GM21619 (cell line): Measurements from ENCODE around the gene TPSD1.
"Not testable (repeated sequence)": the region's sequence is repeated elsewhere in the genome, so short reads cannot be mapped to it uniquely, and the experiment has no call there.

Experiments used
- ATAC-seq: cut with Tn5 transposase; IDR thresholded peaks from one replicate; pipeline ENCODE4 v1.9.1; 2021; ENCODE audit not compliant: unreplicated experiment

The TPSD1 gene

DNA sequence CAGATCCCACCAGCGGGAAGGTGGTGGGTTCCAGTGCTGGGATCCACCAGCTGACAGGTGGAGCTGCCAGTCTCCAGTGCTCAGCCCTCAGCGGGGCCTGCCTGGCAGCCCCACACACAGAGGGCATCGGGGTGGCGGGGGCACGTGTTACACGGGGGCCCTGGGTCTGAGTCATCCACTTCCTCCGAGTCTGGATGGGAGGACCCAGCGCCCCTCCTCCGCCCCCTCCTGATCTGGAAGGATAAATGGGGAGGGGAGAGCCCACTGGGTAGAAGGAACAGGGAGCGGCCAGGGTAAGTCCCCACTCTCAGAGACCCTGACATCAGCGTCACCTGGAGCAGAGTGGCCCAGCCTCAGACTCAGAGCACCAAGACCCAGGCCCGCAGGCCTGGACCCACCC, 15.4 kb upstream of the TPSD1 start, which contains the start of gene TPSAB1:
TPSAB1 (plus strand) TSS at position 270 of the 400 bp plus-strand sequence. CDS start 234 bp downstream, outside the sequence.
- not testable (repeated sequence) for ATAC-seq

DNA sequence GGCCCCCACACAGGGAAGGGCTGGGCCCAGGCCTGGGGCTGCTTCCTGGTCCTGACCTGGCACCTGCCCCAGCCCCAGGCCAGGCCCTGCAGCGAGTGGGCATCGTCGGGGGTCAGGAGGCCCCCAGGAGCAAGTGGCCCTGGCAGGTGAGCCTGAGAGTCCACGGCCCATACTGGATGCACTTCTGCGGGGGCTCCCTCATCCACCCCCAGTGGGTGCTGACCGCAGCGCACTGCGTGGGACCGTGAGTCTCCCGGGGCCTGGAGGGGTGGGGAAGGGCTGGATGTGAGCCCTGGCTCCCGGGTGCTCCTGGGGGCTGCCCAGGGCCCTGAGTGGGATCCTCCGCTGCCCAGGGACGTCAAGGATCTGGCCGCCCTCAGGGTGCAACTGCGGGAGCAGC, 14.8 kb upstream of the TPSD1 start:
- ATAC-seq: not testable (repeated sequence)

DNA sequence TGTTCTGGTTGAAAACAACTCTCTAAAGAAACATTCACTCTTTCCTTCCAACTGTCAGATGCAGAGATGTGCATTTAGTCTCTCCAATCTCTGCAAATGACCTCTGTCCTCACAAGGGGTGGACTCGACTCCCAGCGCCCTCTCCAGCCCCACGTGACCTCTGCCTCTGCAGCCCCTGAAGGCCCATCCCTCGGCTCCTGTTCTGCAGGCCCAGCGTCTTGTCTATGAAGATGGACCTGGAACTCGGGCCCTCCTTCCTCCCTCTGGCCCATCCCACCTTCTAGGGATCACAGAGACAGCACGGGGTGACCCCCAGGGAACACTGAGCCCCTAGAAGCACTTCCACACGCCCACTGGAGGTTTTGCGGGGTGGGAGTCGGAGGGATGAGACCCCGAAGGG, 12.5 kb upstream of the TPSD1 start:
- not testable (repeated sequence) for ATAC-seq

DNA sequence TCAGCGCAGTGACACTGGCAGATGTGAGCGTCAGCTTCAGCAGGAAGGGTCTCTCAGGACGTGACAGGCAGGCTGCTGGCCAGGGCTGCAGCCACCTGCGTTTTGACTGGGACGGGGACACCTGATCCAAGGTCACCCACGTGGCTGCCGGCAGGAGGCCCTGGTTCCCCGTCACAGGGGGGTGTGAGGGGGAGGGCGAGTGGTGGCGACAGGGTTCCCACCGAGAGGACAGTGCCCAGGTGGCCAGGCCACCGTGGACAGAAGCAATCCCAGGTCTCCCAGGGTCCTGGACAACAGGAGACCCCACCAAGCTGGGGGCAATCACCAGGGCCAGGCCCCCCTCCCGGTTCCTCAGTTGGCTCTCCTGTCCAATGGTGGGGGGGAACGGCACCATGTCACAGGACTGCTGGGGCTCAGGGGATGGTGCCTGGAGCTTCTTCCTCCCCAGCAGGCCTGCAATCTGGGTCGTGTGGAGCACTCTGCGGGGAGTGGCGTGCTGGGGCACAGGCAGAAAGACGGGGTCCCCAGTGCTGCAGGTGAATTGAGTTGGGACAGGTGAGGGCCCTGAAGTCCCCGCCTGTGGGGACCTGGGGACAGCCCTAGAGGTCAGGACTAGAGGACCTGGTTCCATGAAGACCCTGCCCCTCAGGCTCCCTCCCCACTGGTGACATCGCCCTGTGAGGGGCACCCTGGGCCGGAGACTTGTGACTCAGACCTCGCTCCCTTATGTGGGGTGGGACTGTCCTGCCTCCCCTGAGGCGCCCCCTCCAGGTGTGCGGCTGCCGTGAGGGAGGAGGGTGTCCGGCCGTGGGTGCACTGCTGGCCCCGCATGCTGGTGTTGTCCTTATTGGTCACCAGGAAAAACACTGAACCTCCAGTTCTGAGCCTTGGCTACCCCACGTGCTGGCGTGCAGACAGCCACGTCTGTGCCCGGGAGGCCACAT, 11.7 kb upstream of the TPSD1 start:
- ATAC-seq: not testable (repeated sequence)

DNA sequence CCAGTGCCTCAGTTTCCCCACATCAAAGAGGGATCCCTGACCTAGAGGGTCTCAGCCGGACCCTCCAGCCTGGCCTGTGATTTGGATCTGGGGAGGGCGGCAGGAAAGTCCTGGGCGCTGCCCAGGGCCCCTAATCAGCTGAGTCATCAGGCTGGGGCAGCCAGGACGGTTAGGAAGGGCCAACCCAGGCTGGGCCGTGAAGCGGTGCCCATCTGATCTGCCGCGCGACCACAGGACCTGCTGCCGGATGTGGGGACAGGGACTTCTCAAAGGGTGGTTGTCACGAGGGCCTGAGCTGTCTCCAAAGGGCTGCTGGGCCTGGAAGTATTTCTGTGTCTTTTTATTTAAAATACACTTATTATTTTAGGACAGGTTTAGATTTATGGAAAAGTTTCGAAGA, 11.0 kb upstream of the TPSD1 start:
- no peak for ATAC-seq

DNA sequence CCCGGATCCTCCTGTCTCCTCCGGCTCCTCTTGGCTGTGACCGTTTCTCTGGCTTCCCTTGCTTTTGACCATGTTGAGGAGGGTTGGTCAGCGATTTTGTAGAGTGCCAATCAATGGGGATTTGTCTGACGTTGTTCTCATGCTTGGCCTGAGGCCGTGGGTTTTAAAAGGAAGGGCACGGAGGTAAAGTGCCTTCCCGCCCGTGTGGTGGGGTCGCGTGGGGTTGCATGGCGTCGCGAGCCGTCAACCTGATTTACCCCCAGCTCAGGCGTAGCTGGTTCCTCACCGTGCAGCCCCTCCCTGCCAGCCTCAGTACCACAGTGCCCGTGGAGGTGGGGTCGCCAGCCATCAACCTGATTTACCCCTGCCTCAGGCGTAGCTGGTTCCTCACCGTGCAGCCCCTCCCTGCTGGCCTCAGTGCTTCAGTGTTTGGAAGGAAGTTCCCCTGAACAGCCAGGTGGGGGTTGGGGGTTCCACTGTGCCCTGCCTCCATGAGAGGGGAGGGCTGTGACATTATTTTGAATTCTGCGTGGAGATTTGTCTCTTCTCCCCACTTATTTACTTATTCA, 10.3 kb upstream of the TPSD1 start:
- no peak for ATAC-seq

DNA sequence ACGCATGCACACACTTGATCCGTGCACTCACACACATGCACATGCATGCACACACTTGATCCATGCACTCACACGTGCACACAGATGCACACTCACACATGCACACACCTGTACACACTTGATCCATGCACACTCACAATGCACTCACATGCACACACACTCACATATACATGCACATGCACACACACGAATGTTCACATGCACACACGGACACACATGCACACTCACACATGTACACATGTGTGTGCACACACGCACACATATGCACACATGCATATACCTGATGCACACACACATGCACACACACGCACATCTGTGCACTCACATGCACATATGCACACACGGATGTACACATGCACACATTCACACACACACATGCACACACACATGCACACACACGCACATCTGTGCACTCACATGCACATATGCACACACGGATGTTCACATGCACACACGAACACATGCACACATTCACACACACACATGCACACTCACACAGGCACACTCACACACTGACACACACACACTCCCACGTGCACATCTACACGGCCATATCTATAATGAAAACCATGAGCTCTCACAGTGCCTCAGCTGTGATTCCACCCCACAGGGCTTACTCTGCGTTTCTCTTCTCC, 7.8 kb upstream of the TPSD1 start:
- ATAC-seq: not testable (repeated sequence)

DNA sequence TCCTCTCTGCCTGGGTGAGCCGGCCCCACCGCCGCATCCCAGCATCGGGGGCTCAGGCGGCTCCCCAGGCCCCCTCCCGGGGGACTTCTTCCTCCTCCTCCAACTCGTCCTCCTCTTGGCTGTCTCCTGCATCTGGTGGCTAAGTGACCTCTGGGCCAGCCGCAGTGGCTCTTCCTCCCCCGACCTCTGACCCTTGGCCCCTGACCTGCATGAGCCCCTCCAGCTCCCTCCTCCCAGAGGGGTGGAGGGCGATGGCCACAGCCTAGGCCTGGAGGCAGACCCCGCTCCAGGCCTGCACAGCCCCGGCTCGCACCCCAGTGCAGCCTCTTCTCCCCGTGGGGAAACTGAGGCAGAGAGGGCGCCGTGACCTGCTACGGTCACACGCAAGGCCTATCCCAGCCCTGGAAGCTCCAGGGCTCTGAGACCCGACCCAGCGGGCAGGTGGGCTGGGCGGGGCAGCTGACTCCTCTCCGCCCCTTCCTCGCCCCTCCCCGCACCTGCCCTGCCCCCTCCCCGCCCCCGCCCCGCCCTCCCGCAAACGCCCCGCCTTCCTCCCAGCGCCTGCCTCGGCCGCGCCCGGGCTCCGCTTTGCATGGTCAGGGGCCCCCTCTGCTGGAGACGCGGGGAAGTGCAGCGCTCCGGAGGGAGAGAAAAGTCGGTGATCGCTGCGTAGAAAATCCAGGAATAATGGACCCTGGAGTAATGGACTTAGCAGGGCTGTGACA, 6.7 kb upstream of the TPSD1 start:
- not testable (repeated sequence) for ATAC-seq

DNA sequence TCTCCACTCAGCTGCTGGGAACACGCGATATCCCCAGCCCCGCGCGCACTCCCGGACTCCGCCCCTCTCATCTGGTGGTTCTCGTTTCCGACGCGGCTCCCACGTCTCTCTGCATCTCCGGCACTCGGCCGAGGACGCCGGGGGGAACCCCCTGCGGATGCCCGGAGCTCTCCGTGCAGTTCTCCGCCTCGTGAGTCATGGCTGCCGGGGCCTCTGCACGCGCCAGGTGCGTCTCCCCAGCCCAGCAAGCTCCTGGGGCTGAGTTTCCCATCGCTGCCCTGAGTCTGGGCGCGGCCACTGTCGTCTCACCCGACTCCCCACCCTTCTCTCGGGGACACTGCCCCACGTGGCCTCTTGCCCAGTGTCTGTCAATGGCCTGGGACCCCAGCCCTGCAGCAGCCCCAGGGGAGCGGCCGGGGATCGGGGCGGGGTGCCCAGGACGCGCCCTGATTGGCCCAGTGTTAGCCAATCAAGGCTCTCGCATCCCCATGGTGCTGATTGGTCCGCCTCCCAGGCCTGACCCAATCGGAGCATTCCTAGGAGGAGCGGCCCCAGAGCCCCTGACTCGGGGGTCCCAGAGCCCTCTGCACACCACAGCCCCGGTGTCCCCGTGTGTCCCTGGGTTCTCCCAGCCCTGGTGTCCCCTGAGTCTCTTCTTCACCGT, 2.0 kb upstream of the TPSD1 start:
- ATAC-seq: not testable (repeated sequence)

DNA sequence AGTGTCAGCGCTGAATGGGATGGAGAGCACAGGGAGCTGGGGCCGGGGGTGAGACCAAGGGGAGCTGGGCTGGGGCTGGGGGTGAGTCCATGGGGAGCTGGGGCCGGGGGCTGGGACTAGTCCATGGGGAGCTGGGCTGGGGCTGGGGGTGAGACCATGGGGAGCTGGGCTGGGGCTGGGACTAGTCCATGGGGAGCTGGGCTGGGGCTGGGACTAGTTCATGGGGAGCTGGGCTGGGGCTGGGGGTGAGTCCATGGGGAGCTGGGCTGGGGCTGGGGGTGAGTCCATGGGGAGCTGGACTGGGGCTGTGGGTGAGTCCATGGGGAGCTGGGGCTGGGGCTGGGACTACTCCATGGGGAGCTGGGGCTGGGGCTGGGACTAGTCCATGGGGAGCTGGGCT, 1.0 kb upstream of the TPSD1 start:
- ATAC-seq: not testable (repeated sequence)

DNA sequence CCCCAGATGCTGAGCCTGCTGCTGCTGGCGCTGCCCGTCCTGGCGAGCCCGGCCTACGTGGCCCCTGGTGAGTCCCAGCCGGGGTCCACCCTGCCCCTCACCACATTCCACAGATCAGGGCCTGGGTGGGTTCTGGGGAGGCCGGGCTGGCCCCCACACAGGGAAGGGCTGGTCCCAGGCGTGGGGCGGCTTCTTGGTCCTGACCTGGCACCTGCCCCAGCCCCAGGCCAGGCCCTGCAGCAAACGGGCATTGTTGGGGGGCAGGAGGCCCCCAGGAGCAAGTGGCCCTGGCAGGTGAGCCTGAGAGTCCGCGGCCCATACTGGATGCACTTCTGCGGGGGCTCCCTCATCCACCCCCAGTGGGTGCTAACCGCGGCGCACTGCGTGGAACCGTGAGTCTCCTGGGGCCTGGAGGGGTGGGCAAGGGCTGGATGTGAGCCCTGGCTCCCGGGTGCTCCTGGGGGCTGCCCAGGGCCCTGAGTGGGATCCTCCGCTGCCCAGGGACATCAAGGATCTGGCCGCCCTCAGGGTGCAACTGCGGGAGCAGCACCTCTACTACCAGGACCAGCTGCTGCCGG, 516 bp downstream of the TPSD1 start:
- not testable (repeated sequence) for ATAC-seq

DNA sequence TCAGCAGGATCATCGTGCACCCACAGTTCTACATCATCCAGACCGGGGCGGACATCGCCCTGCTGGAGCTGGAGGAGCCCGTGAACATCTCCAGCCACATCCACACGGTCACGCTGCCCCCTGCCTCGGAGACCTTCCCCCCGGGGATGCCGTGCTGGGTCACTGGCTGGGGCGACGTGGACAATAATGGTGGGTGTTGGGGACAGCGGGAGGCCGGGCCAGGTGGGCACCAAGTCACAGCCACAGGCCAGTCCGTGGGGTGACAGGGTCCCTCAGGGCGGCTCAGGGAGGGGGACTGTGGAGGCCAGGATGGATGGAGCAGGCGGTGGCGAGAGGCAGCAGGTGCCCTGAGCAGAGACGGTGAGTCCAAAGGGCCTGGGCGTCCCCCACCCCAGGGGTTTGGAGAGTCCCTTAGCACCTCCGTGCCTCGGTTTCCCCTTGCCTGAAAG, 1.0 kb downstream of the TPSD1 start:
- ATAC-seq: no peak

DNA sequence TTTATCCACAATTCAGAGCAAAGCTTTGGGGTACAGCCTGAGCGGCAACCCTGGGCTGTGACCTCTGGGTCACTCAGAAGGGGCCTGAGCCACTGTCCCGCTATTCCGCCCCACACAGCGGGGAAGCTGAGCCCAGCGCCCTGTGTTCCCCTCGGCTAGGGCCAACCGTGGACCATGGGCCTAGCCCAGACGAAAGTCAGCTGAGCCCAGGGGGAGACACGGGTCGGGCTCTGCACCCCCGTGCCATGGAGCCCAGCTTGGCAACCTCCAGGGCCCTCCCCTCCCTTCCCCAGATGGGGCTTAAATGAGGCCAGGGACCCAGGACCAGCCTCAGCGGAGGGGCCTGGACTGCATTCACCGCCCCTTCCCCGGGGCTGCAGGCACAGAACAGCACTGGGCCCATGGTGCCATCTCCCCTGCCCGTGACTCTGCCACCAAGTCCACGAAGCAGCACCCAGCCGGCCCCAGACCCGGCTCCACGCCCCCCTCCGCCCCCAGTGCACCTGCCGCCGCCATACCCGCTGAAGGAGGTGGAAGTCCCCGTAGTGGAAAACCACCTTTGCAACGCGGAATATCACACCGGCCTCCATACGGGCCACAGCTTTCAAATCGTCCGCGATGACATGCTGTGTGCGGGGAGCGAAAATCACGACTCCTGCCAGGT, 1.8 kb downstream of the TPSD1 start:
- no peak for ATAC-seq

DNA sequence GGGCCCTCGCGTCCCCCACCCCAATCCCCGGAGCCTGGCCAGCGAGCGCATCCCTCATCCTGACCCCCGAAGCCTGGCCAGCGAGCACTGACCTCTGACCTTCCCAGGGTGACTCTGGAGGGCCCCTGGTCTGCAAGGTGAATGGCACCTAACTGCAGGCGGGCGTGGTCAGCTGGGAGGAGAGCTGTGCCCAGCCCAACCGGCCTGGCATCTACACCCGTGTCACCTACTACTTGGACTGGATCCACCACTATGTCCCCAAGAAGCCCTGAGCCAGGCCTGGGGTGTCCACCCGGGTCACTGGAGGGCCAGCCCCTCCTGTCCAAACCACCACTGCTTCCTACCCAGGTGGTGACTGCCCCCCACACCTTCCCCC, 2.3 kb downstream of the TPSD1 start:
- ATAC-seq: no peak

DNA sequence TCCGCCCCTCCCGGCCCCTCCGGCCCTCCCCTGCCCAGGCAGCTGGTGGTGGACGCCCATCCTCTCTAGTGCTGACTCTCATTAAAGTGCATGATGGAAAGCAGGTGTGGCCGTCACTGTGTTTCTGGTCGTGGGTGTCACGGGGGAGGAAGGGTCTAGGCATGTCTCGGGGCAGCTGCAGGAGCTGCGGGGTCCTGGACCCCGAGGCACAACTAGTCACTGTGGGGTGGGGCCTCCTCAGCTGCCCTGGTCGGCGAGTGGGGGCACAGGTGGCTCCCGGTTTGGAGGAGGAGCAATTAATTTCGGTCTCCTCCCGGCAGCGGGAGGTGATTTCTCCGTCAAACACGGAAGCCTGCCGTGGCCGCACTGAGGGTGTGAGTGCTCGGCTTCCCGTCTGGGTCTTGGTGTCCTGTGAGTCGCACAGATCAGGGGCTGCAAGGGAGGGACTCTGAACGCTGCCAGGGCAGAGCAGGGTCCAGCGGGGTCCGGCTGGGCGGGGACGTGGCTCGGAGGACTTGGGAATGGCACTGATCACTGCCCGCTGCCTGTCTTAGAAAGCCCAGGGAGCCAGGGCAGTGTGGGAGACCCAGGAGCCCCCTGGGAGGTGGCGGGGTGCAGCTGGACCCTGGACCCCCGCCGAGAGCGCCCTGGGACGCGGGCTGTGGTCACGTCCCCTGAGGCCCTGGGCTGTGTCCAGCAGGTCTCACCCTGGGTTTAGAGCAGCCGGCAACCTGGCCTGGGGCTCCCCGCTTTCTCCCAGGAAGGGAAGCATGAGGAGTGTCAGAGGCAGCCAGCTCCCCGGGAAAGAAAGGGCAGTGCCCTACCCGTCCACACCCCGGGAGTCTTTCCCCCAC, 3.3 kb downstream of the TPSD1 start:
- ATAC-seq: no peak

DNA sequence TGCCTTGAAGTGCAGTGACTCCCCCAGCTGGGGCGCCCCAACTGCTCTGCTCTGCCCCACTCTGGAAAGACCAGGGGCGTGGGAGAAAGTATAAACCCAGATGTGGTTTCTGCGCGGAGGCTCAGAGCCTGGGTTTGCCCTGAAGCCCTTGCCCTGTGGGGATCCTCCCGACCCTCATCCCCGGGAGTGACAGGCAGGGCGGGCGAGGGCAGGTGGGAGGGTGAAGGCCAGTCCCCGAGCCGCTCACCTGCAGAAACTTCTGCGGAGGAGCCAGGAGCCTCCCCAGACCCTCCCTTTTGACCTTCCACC, 3.8 kb downstream of the TPSD1 start:
- no peak for ATAC-seq

DNA sequence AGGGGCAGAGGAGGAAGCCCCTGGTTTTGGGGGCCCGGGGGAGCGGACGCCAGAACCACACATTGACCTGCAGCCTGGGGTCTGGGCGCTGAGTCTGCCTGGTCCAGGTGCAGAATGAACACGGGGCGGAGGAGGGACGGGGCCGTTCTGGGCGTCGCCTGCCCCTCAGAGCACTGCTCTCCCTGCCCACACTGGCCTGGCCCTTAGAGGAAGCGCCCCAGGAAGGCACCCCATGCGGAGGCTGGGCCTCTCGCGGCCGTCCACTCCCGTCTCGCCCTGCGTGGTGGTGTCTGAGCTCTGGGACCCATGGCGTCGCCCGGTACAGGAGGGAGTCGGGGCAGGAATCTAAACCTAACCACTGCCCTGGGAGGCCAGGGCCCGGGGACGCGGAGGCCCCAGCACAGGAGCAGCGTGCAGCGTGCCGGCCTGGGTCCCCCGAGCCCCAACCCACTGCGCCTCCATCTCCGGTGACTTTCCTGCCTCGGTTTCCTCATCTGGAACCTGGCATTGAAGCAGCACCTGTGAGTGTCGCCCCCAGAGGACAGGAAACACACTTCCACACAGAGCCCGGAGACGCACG, 4.3 kb downstream of the TPSD1 start:
- ATAC-seq: no peak

DNA sequence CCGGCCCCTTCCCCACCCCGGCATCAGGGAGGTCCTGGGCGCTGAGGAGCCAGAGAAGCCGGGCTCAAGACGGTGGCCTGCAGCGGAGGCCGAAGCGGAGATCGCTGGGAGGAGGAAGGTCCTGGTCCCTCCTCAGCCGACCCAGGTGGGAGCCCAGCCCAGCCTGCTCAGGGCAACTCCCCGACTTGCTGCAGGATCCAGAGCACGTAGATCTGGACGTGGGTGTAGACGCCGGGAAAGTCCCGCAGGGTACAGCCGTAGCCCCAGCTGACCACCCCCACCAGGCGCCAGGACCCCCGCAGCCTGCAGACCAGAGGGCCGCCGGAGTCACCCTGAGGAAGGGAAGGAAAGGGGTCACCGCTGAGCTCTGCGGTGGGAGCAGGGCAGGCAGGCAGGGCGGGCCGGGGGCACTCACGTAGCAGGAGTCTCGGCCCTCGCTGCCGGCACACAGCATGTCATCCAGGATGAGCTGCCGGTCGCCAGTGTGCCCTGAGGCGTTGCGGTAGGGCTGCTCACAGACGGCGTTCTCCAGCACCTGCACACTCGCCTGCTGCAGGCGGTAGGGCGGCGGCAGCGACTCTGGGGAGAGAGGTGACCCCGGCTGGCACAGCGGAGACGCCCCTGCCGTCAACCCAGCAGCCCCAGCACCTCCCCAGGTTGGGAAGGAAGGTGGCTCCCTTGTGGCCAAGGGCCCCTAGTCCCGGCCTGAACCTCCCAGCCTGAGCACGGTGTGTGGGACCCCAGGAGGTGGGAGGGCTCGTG, 5.4 kb downstream of the TPSD1 start:
- no peak for ATAC-seq
